AG08395 (cell line): ENCODE results near the gene LPAR3.
"Not testable (repeated sequence)": the region's sequence is repeated elsewhere in the genome, so short reads cannot be mapped to it uniquely, and the experiment has no call there.

Experiments used
- DNase-seq: peaks from one replicate; pipeline ENCODE4 v3.0.0; 2012; ENCODE audit warnings: mixed read lengths, low spot score

The LPAR3 gene, protein sequence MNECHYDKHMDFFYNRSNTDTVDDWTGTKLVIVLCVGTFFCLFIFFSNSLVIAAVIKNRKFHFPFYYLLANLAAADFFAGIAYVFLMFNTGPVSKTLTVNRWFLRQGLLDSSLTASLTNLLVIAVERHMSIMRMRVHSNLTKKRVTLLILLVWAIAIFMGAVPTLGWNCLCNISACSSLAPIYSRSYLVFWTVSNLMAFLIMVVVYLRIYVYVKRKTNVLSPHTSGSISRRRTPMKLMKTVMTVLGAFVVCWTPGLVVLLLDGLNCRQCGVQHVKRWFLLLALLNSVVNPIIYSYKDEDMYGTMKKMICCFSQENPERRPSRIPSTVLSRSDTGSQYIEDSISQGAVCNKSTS

GRCh38 chr1:84892705-84893618, at the start of gene LPAR3:
Gene LPAR3, minus strand, starts transcription at chr1:84893206. Its CDS starts 27,086 bp downstream, at chr1:84866120.
- DNase-seq = peak; percentile 12

DNA sequence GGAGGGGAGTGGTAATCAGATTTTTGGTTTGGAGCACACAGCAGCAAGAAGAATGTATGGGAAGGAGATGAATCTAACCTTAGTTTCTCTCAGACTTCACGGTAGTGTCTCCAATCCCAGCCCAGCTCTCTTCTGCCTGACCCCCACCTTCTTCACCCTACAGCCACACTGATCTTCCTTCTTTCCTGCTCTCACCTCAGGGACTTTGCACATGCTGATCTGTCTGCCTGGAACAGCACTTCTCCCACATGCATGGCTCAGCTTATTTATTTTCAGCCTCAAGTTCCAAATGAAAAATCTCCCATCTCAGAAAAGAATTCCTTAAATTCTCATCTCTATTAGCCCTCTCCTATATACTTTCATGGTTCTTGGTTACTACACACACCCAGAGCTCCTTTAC, 48.8 kb upstream of the LPAR3 start:
- no peak for DNase-seq

- DNase-seq = no peak
Measured at GRCh38 chr1:84940481-84940880, 47.5 kb upstream of the LPAR3 start.

DNA sequence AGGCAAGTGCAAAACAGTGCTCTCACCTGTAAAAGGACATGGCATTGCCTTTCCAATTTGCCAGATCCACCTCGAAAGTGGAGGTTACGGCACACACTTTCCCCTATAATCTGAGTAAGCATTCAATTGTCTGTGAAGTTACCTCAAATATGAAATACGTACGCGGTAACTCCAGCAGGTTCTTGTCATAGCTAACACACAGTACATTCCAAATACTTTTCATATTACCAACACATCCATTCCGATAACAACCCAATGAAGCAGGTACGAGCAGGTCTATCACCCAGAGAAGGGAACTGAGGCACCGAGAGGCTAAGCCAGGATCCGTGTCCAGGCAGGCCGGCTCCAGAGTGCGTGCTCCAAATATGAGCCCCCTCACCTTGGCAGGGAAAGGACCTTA, 46.8 kb upstream of the LPAR3 start:
- no peak for DNase-seq

DNA sequence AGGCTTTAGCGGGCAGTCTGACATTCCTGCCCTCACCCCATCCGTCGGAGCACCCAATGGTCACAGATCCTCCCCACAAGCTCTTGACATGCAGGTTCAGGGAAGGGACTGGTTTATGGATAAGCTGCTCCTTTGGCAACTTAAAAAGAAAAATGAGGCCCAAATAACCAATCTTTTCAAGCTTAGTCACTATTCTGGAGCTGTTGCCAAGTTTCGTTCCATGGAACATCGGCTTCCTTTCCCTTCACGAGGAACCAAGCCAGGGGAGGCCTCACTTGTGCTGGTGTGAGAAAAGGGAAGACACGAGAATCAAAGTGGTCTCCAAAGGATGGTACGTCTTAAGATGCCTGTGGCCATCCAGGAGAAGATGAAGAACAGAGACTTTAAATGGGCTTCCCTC, 46.1 kb upstream of the LPAR3 start:
- peak; percentile 17 for DNase-seq

GRCh38 chr1:84936116-84936810, 43.3 kb upstream of the LPAR3 start:
- DNase-seq = peak; percentile 75

DNA sequence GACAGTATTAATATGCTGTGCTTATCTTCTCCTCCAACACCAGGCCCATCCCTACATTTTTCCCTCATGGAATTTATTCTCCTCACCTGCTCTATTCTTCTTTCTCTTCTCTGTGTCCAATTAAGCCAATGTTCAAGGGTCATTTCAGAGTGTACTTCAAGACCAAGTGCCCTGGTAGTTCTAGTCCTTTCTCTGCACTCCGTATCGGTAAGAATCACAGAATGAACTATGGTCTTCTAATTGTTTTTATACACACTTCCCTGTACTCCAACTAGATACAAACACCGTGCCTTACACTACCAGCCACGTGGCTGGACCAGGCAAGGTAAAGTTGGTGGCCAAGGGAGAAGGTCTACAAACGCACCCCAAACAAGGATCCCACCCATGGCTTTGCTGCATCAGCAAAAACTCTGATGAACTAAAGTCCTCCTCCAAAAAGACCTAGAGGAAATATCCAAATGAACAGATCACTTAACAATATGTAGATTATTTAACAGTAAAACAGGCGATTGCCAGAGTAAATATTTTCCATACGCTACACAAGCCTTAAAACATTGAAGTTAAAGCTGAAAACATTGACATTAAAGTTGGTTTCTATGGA, 40.1 kb upstream of the LPAR3 start:
- DNase-seq = no peak

DNA sequence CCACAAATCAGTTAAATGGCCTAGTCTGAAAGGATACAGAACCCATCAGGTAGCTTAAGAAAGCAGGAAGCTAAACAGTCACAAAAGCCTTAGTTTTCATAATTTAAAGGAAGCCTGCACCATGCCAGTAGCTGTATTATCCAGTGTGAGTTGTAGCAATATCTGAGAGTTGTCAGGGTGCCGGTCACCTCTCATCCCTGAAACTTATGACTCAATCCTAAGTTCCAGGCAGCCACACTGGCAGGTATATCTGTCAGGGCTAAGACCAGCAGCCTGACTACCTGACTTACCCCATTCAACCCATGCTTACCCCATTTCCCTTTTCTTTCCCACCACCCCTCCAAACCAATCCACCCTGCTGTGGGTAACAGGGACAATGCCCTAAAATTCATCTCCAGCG, 37.8 kb upstream of the LPAR3 start:
- DNase-seq = no peak

DNA sequence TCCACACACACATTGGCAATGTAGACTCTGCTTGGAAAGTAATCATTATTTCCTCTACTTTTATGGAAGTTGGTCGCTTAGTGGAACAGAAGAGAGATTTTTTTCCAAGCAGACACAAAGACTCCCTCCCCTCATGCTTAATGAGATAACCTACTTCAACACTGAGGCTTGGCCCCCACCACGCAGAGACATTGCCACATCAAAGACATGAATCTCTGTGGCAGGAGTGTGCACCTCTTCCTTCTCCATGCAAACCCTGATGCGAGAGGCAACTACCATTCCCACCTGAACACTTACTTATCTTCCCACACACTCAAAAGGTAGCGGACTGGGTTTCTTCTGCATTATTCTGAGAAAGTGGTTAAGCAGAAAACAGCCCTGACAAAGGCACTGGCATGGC, 37.3 kb upstream of the LPAR3 start:
- DNase-seq = no peak

- no peak for DNase-seq
Measured at GRCh38 chr1:84929581-84929980, 36.6 kb upstream of the LPAR3 start.

- DNase-seq = no peak
Measured at GRCh38 chr1:84928979-84929378, 36.0 kb upstream of the LPAR3 start.

DNA sequence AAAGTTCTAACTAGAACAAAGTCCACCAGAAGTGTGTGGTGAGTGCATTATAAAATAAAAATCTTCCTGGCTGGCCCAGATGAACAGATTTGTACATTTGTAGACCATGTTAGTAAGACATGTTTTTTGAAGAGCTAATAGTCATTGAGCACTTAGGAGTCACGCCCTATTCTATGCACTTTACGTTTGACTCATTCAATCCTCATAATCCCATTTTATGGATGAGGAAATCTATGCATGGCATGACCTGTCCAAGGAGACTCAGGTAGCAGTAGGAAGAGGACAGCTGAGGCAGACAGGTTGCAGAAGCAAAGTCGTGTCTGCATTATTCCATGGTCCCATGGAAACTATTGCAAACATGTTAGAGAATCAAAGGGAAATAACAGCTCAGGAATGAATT, 30.3 kb upstream of the LPAR3 start:
- DNase-seq = no peak

GRCh38 chr1:84920159-84920558, 27.2 kb upstream of the LPAR3 start:
- no peak for DNase-seq

- no peak for DNase-seq
Measured at GRCh38 chr1:84919461-84919970, 26.5 kb upstream of the LPAR3 start.

DNA sequence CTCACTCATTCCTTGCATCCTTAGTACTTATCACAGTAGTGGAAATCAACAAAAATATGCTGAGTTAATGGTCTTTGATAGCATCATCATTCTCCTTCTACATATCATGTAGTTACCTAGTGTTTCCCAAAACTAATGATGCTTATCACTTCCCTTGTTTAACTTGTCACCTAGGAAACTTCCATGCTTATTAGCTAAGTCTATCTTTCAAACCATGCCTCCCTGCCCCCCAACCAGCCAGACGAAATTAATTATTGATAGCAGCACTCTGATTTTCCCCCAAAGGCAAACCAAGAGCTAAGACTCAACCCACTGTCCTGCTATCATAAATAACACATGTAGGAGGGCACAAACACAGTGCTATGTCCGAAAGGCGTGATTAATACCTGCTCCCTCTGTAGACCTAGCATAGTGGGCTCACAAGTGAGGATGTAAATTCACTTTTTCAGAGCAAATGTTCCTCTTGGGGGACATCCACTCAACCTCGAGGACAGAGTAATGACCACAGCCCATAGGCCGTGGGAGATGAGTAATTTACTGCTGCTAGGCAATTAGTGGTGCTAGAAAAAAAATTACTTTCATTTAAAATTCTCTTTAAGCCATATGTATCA, 25.8 kb upstream of the LPAR3 start:
- DNase-seq = no peak

DNA sequence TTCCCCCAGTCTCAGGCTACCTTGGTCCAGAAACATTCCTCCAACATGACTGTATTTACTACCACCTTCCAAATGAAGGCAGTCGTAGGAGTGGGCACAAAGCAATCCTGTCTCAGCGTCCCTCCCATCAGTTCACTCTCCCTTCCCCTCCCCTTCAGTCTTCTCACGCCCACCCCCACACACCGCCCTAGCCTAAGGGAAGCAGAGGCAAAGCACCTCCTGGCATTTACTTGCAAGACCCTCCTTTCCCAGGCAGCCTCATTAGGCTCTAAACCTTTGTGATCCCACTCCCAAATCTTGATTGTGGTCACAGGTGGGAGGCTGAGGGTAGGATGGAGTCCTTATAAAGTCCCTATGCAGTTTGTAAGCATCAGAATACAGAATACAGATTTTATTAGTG, 23.9 kb upstream of the LPAR3 start:
- no peak for DNase-seq

DNA sequence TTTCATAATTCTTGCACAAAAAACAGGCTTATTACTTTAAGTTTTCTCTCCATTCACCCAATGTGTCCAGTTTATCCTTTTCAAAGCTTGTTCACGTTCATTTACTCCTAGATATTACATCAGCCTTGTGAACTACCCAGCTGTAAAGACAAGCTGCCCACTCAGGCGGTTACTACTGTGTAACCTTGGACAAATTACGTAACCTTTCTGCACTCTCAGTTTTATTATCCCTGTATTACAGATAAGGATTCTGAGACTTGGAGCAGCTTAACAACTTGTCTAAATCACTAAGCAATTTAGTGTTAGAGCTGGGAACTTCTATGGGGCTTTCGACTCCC, 20.5 kb upstream of the LPAR3 start:
- no peak for DNase-seq

GRCh38 chr1:84912726-84913554, 19.9 kb upstream of the LPAR3 start:
- no peak for DNase-seq

GRCh38 chr1:84908746-84909464, 15.9 kb upstream of the LPAR3 start:
- DNase-seq = not testable (repeated sequence)
